ENCODE results near the gene ALDH1A3.

The ALDH1A3 gene

DNA sequence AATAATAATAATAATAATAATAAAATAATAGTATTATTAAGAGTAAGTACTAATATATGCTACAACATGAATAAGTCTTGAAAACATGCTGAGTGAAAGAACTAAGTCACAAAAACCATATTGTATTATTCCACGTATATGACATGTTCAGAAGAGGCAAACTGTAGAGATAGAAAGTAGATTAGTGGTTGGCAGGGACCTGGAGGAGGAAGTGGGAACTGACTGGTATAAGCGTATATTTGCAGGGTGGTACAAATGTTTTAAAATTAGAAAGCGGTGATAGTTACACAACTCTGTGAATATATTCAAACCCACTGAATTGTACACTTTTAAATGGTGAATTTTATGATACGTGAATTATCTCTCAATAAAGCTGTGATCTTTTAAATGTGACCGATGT lies 72.3 kb downstream of the ALDH1A3 start:
- DNase-seq (ENCODE audit: low read depth in 2 of 2): no peak

DNA sequence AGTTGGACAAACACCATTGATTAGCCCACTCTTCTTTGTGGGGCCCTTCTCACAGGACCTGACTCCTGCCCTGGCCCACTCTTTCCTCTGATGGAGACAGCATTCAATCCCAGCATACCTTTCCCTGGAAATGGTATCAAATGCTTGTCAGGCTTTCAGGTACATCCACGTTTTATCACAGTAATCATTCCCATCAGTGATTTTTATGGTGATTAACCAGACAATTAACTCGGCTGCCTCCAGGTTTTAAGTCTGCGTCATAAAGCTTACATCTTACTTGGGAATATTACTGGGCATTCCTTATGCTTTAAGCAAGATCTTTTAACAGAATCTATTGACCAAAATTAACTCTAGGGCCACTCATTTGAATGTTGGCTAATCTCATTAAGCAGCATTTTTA lies 72.9 kb downstream of the ALDH1A3 start:
- no peak for DNase-seq (ENCODE audit: low read depth in 2 of 2)

DNA sequence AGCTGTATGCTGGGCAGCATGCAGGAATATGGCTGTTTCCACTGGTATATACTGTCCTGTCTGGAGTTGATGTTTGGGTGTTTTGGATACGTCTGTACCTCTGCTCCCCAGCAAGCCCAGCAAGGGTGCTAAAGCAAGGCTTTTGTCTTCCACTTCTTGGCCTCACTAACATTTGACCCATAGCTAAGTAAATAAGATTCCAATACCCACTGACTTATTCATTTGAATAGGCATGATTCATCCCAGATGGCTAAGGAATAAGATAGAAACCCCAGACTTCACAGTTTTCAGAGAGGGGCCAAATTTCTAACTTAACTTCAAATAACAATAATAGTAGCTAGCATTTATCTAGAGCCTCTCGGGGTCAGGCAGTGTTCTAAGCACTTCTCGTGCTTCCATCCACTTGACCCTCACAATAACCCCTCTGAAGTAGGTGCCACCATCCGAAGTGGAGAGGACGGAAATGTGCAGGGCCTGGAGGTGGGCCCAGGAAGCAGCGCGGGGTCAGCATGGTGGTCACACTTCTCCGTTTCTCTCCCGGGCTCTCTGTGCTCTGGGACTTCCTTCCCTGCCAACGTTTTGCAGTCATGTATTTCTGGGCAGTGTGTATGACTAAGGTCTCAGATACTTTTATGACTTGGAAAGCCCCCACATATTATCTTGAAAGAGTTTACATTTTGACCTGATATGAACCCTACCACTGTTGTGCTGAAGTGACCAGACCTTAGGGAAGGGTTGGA lies 78.9 kb downstream of the ALDH1A3 start:
- DNase-seq (ENCODE audit: low read depth in 2 of 2): no peak

DNA sequence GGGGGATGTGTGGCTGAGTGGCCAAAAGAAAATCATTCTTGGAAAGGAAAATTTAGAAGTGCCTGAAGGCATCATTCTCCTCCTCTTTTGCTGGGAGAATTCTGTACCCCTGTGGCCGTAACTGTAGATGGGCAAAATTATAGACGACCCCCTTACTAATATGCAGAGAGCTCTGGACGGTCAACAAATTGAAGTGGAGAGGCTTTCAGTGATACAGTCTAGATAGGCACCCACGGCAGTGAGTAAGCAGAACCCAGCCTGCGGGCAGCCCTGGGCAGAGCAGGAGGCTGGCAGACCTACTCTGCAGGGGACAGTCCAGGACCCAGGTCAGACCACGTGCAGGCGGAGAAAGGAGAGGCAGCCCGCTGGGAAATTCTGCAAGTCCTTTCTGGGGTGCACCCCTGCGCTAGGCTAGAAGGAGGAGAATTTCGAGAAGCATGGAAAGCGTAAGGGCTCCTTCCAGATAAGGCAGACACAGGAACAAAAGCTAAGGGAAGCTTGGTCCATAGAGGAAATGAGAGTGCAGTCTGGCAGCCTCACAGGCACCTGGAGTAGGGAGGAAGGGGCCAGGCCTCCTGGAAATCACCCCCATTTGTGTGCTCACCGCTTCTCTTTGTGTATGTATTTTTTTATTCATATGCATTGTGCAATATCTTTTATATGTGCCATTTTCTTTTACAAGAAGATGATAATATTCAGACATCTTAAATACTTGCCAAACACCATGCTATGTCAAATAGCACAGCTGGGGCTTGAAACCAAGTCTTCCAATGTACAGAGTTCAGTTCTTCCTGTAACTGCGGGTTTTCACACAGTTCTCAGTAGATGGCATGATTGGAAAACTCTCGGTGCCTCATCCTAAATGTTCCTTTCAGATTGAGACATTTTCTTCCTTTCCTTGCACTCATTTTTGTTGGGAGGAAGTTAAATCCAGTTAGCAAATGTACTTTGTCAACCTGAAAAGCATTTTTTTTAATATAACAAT lies 79.7 kb downstream of the ALDH1A3 start:
- DNase-seq (ENCODE audit: low read depth in 2 of 2): no peak

Measured in stimulated activated CD4-positive, alpha-beta T cell treated with anti-CD3 and anti-CD28 coated beads, Interleukin-12 subunit alpha, Interleukin-12 subunit beta, amount 100 ng/mL, for 24 hours (primary cell).